Tibial artery (tissue), 4 donors: ENCODE results near the gene GMFB.

ENCODE experiments used
- DNase-seq, 2 donors: peaks; one replicate each; pipeline ENCODE4 v3.0.0-alpha.2; 2019
- H3K27ac ChIP-seq, 2 donors: fragments of 200-600 bp; sonication (generic) in 1 of 2; 1 replicate in 1 of 2; 2 replicates in 1 of 2; pipeline ENCODE4 v1.5.1; 2018 to 2019; ENCODE audit warnings: mild to moderate bottlenecking in 1 of 2
- H3K27me3 ChIP-seq, 2 donors: fragments of 200-600 bp; sonication (generic) in 1 of 2; one replicate each; pipeline versions ENCODE4 v1.5.1 to v1.6.0; 2016 to 2019
- H3K36me3 ChIP-seq, 3 donors: fragments of 200-600 bp; sonication (generic) in 2 of 3; one replicate each; pipeline ENCODE4 v1.5.1; 2016 to 2019; ENCODE audit warnings: mild to moderate bottlenecking in 2 of 3
- H3K4me1 ChIP-seq, 4 donors: fragments of 200-600 bp; sonication (generic) in 2 of 4; 1 replicate in 3 of 4; 2 replicates in 1 of 4; pipeline ENCODE4 v1.5.1; 2016 to 2019
- H3K4me3 ChIP-seq, 2 donors: fragments of 200-600 bp; sonication (generic) in 1 of 2; 1 replicate in 1 of 2; 2 replicates in 1 of 2; pipeline ENCODE4 v1.5.1; 2018 to 2019; ENCODE audit warnings: mild to moderate bottlenecking in 2 of 2
- H3K9me3 ChIP-seq, 3 donors: fragments of 200-600 bp; sonication (generic) in 1 of 3; one replicate each; pipeline ENCODE4 v1.5.1; 2016 to 2019
- intact Hi-C: fragments of 100-400 bp; cut with DNase I; formaldehyde crosslinking; loops from one replicate; pipeline ENCODE4 v1.15.0; 2023; ENCODE audit warnings: low total_unique reads
- TF ChIP-seq, protein P1 (sequence below), 2 experiments: fragments of 200-600 bp in 1 of 2; fragments of 450-650 bp in 1 of 2; IDR thresholded peaks; one replicate each; pipeline ENCODE4 v1.5.1; 2017 to 2019; ENCODE audit warnings: antibody characterized with exemption in 2 of 2, mild to moderate bottlenecking in 1 of 2, moderate library complexity in 1 of 2

GMFB gene

DNA sequence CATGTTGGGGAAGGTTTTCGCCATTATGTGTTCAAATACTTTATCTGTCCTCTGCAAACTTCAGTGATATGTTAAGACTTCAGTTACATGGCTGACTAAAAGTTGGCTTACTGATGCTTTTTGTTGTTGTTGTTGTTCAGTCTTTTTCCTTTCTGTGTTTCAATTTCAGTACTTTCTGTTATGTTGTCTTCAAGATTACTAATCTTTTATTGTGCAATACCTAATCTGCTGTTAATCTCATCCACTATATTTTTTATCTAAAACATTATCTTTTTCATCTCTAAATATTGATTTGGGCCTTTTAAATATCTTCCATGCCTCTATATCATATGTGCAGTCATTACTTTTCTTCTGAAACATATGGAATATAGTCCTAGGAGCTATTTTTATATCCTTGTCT is 27.9 kb upstream of the GMFB start:
- no peak overlapping the region for H3K27ac ChIP-seq
- no peak for DNase-seq
- TF ChIP-seq, protein P1, sequence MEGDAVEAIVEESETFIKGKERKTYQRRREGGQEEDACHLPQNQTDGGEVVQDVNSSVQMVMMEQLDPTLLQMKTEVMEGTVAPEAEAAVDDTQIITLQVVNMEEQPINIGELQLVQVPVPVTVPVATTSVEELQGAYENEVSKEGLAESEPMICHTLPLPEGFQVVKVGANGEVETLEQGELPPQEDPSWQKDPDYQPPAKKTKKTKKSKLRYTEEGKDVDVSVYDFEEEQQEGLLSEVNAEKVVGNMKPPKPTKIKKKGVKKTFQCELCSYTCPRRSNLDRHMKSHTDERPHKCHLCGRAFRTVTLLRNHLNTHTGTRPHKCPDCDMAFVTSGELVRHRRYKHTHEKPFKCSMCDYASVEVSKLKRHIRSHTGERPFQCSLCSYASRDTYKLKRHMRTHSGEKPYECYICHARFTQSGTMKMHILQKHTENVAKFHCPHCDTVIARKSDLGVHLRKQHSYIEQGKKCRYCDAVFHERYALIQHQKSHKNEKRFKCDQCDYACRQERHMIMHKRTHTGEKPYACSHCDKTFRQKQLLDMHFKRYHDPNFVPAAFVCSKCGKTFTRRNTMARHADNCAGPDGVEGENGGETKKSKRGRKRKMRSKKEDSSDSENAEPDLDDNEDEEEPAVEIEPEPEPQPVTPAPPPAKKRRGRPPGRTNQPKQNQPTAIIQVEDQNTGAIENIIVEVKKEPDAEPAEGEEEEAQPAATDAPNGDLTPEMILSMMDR (IDR thresholded peaks at IDR 0.05), result no peak
- no peak overlapping the region for H3K4me3 ChIP-seq
- intact Hi-C loops, result no loop called here
- H3K4me1 ChIP-seq, result peaks cover 0 to 15% (median 8%) of the 10 kb centered on the region in 4 donors
- H3K36me3 ChIP-seq, result peaks cover 0 to 8% (median 0%) of the 10 kb centered on the region in 3 donors
- H3K27me3 ChIP-seq, result no peaks in the 10 kb centered on the region
- H3K9me3 ChIP-seq, result peaks cover 0 to 5% (median 0%) of the 10 kb centered on the region in 3 donors

DNA sequence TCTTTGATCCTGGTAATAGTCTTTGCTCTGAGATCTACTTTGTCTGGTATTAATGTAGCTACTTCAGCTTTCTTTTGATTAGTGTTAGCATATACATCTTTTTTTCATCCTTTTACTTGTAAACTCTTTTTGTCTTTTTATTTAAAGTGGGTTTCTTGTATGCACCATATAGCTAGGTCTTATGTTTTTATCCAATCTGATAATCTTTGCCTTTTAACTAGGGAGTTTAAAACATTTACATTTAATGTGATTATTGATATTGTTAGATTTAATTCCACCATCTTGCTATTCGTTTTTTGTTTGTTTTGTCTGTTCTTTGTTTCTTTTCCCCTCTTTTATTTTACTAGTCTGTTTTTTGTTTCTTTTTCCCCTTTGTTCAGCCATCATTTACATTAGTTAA is 26.9 kb upstream of the GMFB start:
- TF ChIP-seq, protein P1 (IDR thresholded peaks at IDR 0.05), result no peak
- Histone ChIP-seq H3K9me3 (peaks cover 0 to 5% (median 0%) of the 10 kb centered on the region in 3 donors), H3K4me1 (peaks cover 0 to 25% (median 17%) of the 10 kb centered on the region in 4 donors), H3K27ac (no peak overlapping the region), H3K27me3 (no peaks in the 10 kb centered on the region), H3K4me3 (no peak overlapping the region), H3K36me3 (peaks cover 0 to 8% (median 0%) of the 10 kb centered on the region in 3 donors)
- intact Hi-C loops, result no loop called here
- no peak for DNase-seq

DNA sequence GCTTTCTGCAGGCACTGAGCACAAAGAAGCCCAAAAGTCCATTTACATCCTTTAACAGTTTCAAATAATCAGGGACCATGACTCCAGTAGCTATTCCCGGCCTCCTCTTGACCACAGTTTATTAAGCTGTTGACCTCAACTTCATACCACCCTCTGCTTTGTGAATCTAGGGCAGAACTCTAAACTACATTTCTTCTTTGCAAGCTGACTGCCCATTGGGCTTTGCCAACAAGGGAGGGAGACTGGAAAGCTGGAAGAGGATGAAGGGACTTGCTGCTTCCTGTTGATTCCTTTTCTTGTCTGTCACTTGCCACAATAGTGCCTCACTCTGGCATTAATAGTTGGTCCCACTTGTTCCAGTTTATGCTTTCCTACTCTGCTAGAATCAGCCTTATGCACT is 23.6 kb upstream of the GMFB start:
- intact Hi-C loops, result no loop called here
- peaks cover 0 to 5% (median 0%) of the 10 kb centered on the region in 3 donors for H3K9me3 ChIP-seq

DNA sequence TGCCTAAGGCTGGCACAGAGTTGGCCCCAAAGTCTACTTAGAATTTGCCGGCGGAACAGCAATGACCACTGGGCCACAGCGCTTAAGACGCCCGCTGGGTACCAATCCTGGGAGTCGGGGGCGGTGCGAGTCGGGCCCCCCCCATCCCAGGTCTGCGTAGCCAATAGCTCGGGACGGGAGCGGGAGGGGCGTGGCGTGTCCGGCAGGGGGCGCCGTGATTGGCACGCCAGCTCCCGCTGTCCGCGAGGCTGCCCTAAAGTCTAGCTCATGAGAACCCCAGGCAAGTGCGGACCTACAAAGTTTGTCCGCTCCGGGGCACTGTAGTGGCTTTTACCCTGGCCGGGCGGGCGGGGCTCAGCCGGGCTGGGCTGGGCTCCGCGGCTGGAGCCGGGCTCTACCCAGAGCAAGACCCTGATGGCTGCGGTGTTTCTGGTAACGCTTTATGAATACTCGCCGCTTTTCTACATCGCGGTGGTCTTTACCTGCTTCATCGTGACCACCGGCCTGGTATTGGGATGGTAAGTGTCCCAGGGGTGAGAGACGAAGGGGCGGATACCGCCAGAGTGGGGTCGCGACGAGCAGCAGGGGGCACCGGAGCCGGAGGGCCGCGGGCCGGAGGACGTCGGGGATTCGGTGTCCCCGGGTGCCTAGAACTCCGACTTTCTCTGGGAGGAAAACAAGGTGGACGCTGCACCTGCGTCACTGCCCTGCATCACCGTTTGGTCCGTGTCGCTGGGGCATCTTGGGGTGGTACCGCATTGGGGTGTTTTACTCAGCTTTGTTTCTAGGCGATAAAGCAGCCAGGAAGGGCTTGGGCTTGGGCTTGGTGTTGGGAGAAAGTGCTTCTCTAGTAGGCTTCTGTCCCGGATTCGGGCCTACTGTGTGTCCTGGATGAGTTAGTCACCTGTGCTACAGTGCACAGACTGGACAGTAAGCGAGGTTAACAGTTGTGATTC is 21.0 kb upstream of the GMFB start, which contains the start of gene CGRRF1:
Gene CGRRF1 (plus strand): TSS at position 361 of the 956 bp plus-strand sequence. CDS start 54 bp downstream, at position 415.
- no peaks in the 10 kb centered on the region for H3K9me3 ChIP-seq
- no peaks in the 10 kb centered on the region for H3K27me3 ChIP-seq
- intact Hi-C loops, result loop anchor here (2.0 kb wide), 1 partner anchor 69 kb away; the partner anchor contains the start of gene CNIH1
- TF ChIP-seq, protein P1 (IDR thresholded peaks at IDR 0.05), result peak; percentile 64 to 68
- peak within 1 kb of the TSS; percentile 77 to 81 for H3K4me3 ChIP-seq
- peak within 1 kb of the TSS; percentile 82 to 86 for H3K27ac ChIP-seq
- H3K4me1 ChIP-seq, result peaks cover 0 to 30% (median 19%) of the 10 kb centered on the region in 4 donors
- peak; percentile 98 to 100 for DNase-seq
- H3K36me3 ChIP-seq, result no peaks in the 10 kb centered on the region

More for the DNA sequence above, 23.6 kb upstream of the GMFB start:
- DNase-seq, result no peak
- TF ChIP-seq, protein P1 (IDR thresholded peaks at IDR 0.05), result no peak
- H3K4me1 ChIP-seq, result peaks cover 0 to 30% (median 19%) of the 10 kb centered on the region in 4 donors
- no peak overlapping the region for H3K27ac ChIP-seq
- H3K4me3 ChIP-seq, result no peak overlapping the region
- H3K36me3 ChIP-seq, result peaks cover 0 to 8% (median 0%) of the 10 kb centered on the region in 3 donors
- H3K27me3 ChIP-seq, result no peaks in the 10 kb centered on the region

DNA sequence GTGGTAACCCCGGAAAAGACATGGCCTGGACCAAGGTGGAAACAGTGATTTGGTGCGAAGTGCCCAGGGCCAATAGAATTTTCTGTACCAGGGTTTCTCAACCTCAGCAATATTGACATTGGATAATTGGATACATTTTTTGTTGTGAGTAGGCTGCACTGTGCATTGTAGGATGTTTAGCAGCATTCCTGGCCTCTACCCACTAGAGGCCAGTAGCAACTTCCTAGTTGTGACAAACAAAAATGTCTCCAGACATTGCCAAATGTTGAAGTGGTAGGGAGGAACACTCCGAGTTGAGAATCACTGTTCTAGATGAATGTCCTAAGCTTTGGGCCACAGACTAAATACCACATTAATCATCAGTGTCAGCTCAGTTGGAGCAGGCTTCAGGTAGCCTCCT is 14.7 kb upstream of the GMFB start:
- Histone ChIP-seq H3K9me3 (no peaks in the 10 kb centered on the region), H3K36me3 (no peaks in the 10 kb centered on the region), H3K4me3 (no peak overlapping the region), H3K4me1 (no peaks in the 10 kb centered on the region), H3K27ac (no peak overlapping the region), H3K27me3 (peaks cover 0 to 3% of the 10 kb centered on the region in 2 donors)
- TF ChIP-seq, protein P1 (IDR thresholded peaks at IDR 0.05), result peak in 1 of 2 experiments; percentile 10
- intact Hi-C loops, result no loop called here
- DNase-seq, result no peak
